Measurements from ENCODE around the gene ZDHHC13. TPM values are rescaled to one million over a fixed set of nuclear protein-coding genes. Genes with fewer than 3 reads are reported as not detected.

ZDHHC13 gene
- total RNA-seq, 1 experiment from 2014 or later: 20.9 TPM

GRCh38 chr11:19194620-19195308, 77.8 kb downstream of the ZDHHC13 start:
- Mint-ChIP-seq H3K36me3 (no peaks in the 10 kb centered on the region), H3K27me3 (ENCODE audit: low read depth) (no peaks in the 10 kb centered on the region), H3K4me1 (no peaks in the 10 kb centered on the region), H3K27ac (no peak overlapping the region), H3K4me3 (no peak overlapping the region), H3K9me3 (no peaks in the 10 kb centered on the region)
- ChIA-PET CTCF (no interaction called here), POLR2A (no interaction called here)
- TF ChIP-seq ZNF423 (CRISPR knock-in tag; IDR thresholded peaks at IDR 0.05) (no peak), CREM (CRISPR knock-in tag; IDR thresholded peaks at IDR 0.05) (no peak), ZNF416 (CRISPR knock-in tag; IDR thresholded peaks at IDR 0.05) (no peak), NR2C2 (CRISPR knock-in tag; IDR thresholded peaks at IDR 0.05) (no peak), ATF6 (CRISPR knock-in tag; IDR thresholded peaks at IDR 0.05) (no peak), GRHL2 (CRISPR knock-in tag; IDR thresholded peaks at IDR 0.05; ENCODE audit: insufficient replicate concordance, severe bottlenecking) (no peak), RORB (CRISPR knock-in tag; IDR thresholded peaks at IDR 0.05) (no peak), SMAD3 (CRISPR knock-in tag; IDR thresholded peaks at IDR 0.05; ENCODE audit: borderline replicate concordance) (no peak), KAT7 (CRISPR knock-in tag; IDR thresholded peaks at IDR 0.05; ENCODE audit: borderline replicate concordance) (no peak), TEAD1 (CRISPR knock-in tag; IDR thresholded peaks at IDR 0.05) (no peak), PREB (CRISPR knock-in tag; IDR thresholded peaks at IDR 0.05; ENCODE audit: borderline replicate concordance) (no peak), ZSCAN18 (CRISPR knock-in tag; IDR thresholded peaks at IDR 0.05) (no peak), GABPB1 (CRISPR knock-in tag; IDR thresholded peaks at IDR 0.05) (no peak), MYBL2 (CRISPR knock-in tag; IDR thresholded peaks at IDR 0.05) (no peak), STAT6 (CRISPR knock-in tag; conservative IDR thresholded peaks at IDR 0.05; ENCODE audit: low read depth) (no peak), ZNF512 (CRISPR knock-in tag; IDR thresholded peaks at IDR 0.05; ENCODE audit: borderline replicate concordance) (no peak), ZNF532 (CRISPR knock-in tag; IDR thresholded peaks at IDR 0.05; ENCODE audit: borderline replicate concordance) (no peak), ZBTB43 (CRISPR knock-in tag; IDR thresholded peaks at IDR 0.05) (no peak), HMGXB4 (CRISPR knock-in tag; IDR thresholded peaks at IDR 0.05) (no peak), SMAD4 (CRISPR knock-in tag; IDR thresholded peaks at IDR 0.05) (no peak)
- no peak for ATAC-seq
- no peak for DNase-seq (ENCODE audit: low spot score)

Data from WTC11 (cell line).